ENCODE data around the gene RANBP10. TPM values are rescaled to one million over a fixed set of nuclear protein-coding genes. Genes with fewer than 3 reads are reported as not detected.

RANBP10 gene
- total and polyA plus RNA-seq, 2 of the 13 experiments (the other 11 are each of a cell fraction or from before 2014, with no cell fraction given): 9.2 to 22.7 TPM

GRCh38 chr16:67833415-67834241 is 27.3 kb upstream of the RANBP10 start (continued):
- 0 out of 2 replicates have a peak, but pooled peaks have one; percentile 43 for TF ChIP-seq ZBTB46 (CRISPR knock-in tag; IDR thresholded peaks at IDR 0.05; ENCODE audit: borderline replicate concordance)
- TF ChIP-seq SNAPC4 (CRISPR knock-in tag; IDR thresholded peaks at IDR 0.05): peak; percentile 87
- TF ChIP-seq ZNF296 (CRISPR knock-in tag; conservative IDR thresholded peaks at IDR 0.05): no peak
- TF ChIP-seq ZNF7 (CRISPR knock-in tag; IDR thresholded peaks at IDR 0.05): no peak
- TF ChIP-seq ZSCAN30 (CRISPR knock-in tag; IDR thresholded peaks at IDR 0.05): peak; percentile 50; the same call in 1 of the 2 replicates
- no peak for TF ChIP-seq SNAI1 (CRISPR knock-in tag; IDR thresholded peaks at IDR 0.05; ENCODE audit: borderline replicate concordance)
- TF ChIP-seq ELF1 (CRISPR knock-in tag; IDR thresholded peaks at IDR 0.05): peak; percentile 79
- TF ChIP-seq NCOR1 (IDR thresholded peaks at IDR 0.05; ENCODE audit: borderline replicate concordance, low read length): no peak
- no peak for TF ChIP-seq ZNF121 (CRISPR knock-in tag; IDR thresholded peaks at IDR 0.05)
- peak; percentile 95 for TF ChIP-seq GTF3A (CRISPR knock-in tag; conservative IDR thresholded peaks at IDR 0.05)
- no peak for TF ChIP-seq FIP1L1 (IDR thresholded peaks at IDR 0.05; ENCODE audit: borderline replicate concordance, insufficient read depth, low read depth, low read length)
- TF ChIP-seq SIX4 (CRISPR knock-in tag; IDR thresholded peaks at IDR 0.05): peak; percentile 33; the same call in 1 of the 2 replicates
- 0 out of 2 replicates have a peak, but pooled peaks have one; percentile 45 for TF ChIP-seq ZNF234 (CRISPR knock-in tag; conservative IDR thresholded peaks at IDR 0.05)
- TF ChIP-seq ZSCAN25 (CRISPR knock-in tag; IDR thresholded peaks at IDR 0.05): peak; percentile 66; the same call in 1 of the 2 replicates
- no peak for TF ChIP-seq IKZF1 (IDR thresholded peaks at IDR 0.05)
- no peak for TF ChIP-seq NR3C1 (CRISPR knock-in tag; IDR thresholded peaks at IDR 0.05)
- 0 out of 2 replicates have a peak, but pooled peaks have one; percentile 51 for TF ChIP-seq ZNF260 (CRISPR knock-in tag; IDR thresholded peaks at IDR 0.05; ENCODE audit: borderline replicate concordance, low read depth)
- 0 out of 2 replicates have a peak, but pooled peaks have one; percentile 17 for TF ChIP-seq NFATC3 (CRISPR knock-in tag; IDR thresholded peaks at IDR 0.05)
- TF ChIP-seq KLF12 (CRISPR knock-in tag; IDR thresholded peaks at IDR 0.05; ENCODE audit: borderline replicate concordance): peak; percentile 49; the same call in 1 of the 2 replicates
- no peak for TF ChIP-seq ZNF672 (CRISPR knock-in tag; IDR thresholded peaks at IDR 0.05)
- TF ChIP-seq HOXA7 (CRISPR knock-in tag; IDR thresholded peaks at IDR 0.05): no peak
- peak; percentile 69 for TF ChIP-seq FOXA3 (CRISPR knock-in tag; IDR thresholded peaks at IDR 0.05)
- no peak for TF ChIP-seq SETDB1 (CRISPR knock-in tag; IDR thresholded peaks at IDR 0.05; ENCODE audit: borderline replicate concordance)
- no peak for TF ChIP-seq NFE2L2 (IDR thresholded peaks at IDR 0.05; ENCODE audit: low read length)
- TF ChIP-seq STAT5B (CRISPR knock-in tag; IDR thresholded peaks at IDR 0.05): no peak

Measured in HepG2 (cell line).